ENCODE results near the gene VN1R4. TPM values are rescaled to one million over a fixed set of nuclear protein-coding genes. Genes with fewer than 3 reads are reported as not detected.

The VN1R4 gene
- total and polyA plus RNA-seq, 2 of the 4 experiments (the other 2 are of a cell fraction) = not detected

GRCh38 chr19:53237114-53237777 lies 30.3 kb downstream of the VN1R4 start:
- no peak overlapping the region for H4K5ac ChIP-seq (ENCODE audit: low read depth, low read length)
- H3K14ac ChIP-seq (replicated peaks; ENCODE audit: low read depth, low read length) = no peak overlapping the region
- H3K18ac ChIP-seq (ENCODE audit: low read depth, low read length) = no peak overlapping the region
- no peak overlapping the region for H2AK5ac ChIP-seq (ENCODE audit: low read depth, low read length)
- no peak overlapping the region for H2BK120ac ChIP-seq (ENCODE audit: low read depth, low read length)
- no peaks in the 10 kb centered on the region for H3K4me1 ChIP-seq (ENCODE audit: control insufficient read depth, insufficient read depth, low read length)
- intact Hi-C loops (cut with micrococcal nuclease) = no loop called here
- TF ChIP-seq MAZ (IDR thresholded peaks at IDR 0.05; ENCODE audit: borderline replicate concordance, low read depth, low read length) (no peak), SMC3 (IDR thresholded peaks at IDR 0.05; ENCODE audit: low read depth, low read length) (no peak), CEBPB (IDR thresholded peaks at IDR 0.05; ENCODE audit: low read depth, low read length) (no peak), USF2 (IDR thresholded peaks at IDR 0.05; ENCODE audit: low read depth, low read length) (no peak), RCOR1 (IDR thresholded peaks at IDR 0.05; ENCODE audit: insufficient replicate concordance, low read length) (no peak), CHD1 (IDR thresholded peaks at IDR 0.05; ENCODE audit: low read depth, low read length) (no peak), FOS (IDR thresholded peaks at IDR 0.05; ENCODE audit: low read depth, low read length) (no peak), MAFK (IDR thresholded peaks at IDR 0.05; ENCODE audit: low read depth, low read length) (no peak), CTCF (conservative IDR thresholded peaks at IDR 0.05; ENCODE audit: low read depth, low read length) (no peak), MXI1 (IDR thresholded peaks at IDR 0.05; ENCODE audit: borderline replicate concordance, low read depth, low read length) (no peak), NFE2L2 (IDR thresholded peaks at IDR 0.05; ENCODE audit: low read depth, low read length) (no peak), POLR2A (IDR thresholded peaks at IDR 0.05; ENCODE audit: low read depth, low read length) (no peak), RAD21 (IDR thresholded peaks at IDR 0.05; ENCODE audit: low read length) (no peak), ELK1 (IDR thresholded peaks at IDR 0.05; ENCODE audit: borderline replicate concordance, low read depth, low read length) (no peak), RFX5 (IDR thresholded peaks at IDR 0.05; ENCODE audit: low read depth, low read length) (no peak), BHLHE40 (IDR thresholded peaks at IDR 0.05; ENCODE audit: low read depth, low read length) (no peak)
- CTCF ChIA-PET = no interaction called here
- no peak overlapping the region for H3K4ac ChIP-seq (ENCODE audit: low read depth, low read length)
- WGBS, 2 experiments (ENCODE audit: extremely low coverage in 2 of 2, insufficient read length in 1 of 2) = no CpG with 5 or more reads among the region's 4 CpGs
- no peak overlapping the region for H4K8ac ChIP-seq (ENCODE audit: low read depth in 2 of 2, low read length in 2 of 2)
- in situ Hi-C loops (cut with MboI; ENCODE audit: low sequenced_read_pairs) = no loop called here
- peaks cover 19% of the 10 kb centered on the region for H3K36me3 ChIP-seq (ENCODE audit: control insufficient read depth, insufficient read depth, low read length)
- no peak overlapping the region for H2BK5ac ChIP-seq (ENCODE audit: low read depth, low read length, poor library complexity, severe bottlenecking)
- no peaks in the 10 kb centered on the region for H3K27me3 ChIP-seq (ENCODE audit: control insufficient read depth, insufficient read depth, low read length)
- no peak overlapping the region for H3K27ac ChIP-seq (ENCODE audit: insufficient read depth, low read length)
- dilution Hi-C loops (cut with HindIII; ENCODE audit: low sequenced_read_pairs, unreplicated experiment) = no loop called here
- no peak overlapping the region for H2AFZ ChIP-seq (replicated peaks; ENCODE audit: low read length, poor library complexity)
- DNase-seq (no peak), ATAC-seq (ENCODE audit: low read depth) (no peak)
- POLR2A ChIA-PET (ENCODE audit: unreplicated experiment) = no interaction called here
- H2BK20ac ChIP-seq (ENCODE audit: low read depth, low read length) = no peak overlapping the region
- H3K9ac ChIP-seq (ENCODE audit: low read depth, low read length) = no peak overlapping the region
- H3K4me2 ChIP-seq (ENCODE audit: low read depth, low read length) = no peak overlapping the region
- H3K56ac ChIP-seq (ENCODE audit: extremely low read depth, insufficient read depth, low read length) = no peak overlapping the region
- H3K79me1 ChIP-seq (ENCODE audit: low read depth in 1 of 2, low read length in 2 of 2) = no peaks in the 10 kb centered on the region
- no peak overlapping the region for H4K91ac ChIP-seq (ENCODE audit: insufficient read depth, low read depth, low read length)
- no peak overlapping the region for H3K23ac ChIP-seq (ENCODE audit: low read depth, low read length)
- H3K9me3 ChIP-seq (ENCODE audit: control insufficient read depth, insufficient read depth, low read length) = peaks cover 51% of the 10 kb centered on the region
- H2BK15ac ChIP-seq (ENCODE audit: low read depth, low read length) = no peak overlapping the region
- no peak overlapping the region for H3K4me3 ChIP-seq (ENCODE audit: insufficient read depth, low read depth, low read length)
- no peaks in the 10 kb centered on the region for H4K20me1 ChIP-seq (ENCODE audit: insufficient read depth, low read length)
- H2AK9ac ChIP-seq (replicated peaks; ENCODE audit: low read depth, low read length, poor library complexity) = no peak overlapping the region
- BruUV-seq (replicated peaks) = no TSS peak
- no peaks in the 10 kb centered on the region for H3K9me1 ChIP-seq (ENCODE audit: insufficient read depth, low read length)
